ENCODE data around the gene GPR42. TPM values are rescaled to one million over a fixed set of nuclear protein-coding genes. Genes with fewer than 3 reads are reported as not detected.
A peak's percentile ranks its signal among the peaks of the same experiment; 100 is the strongest.

Gene GPR42
- total RNA-seq, 4 donors from 2014 or later: 0.70 TPM; not detected in 3

DNA sequence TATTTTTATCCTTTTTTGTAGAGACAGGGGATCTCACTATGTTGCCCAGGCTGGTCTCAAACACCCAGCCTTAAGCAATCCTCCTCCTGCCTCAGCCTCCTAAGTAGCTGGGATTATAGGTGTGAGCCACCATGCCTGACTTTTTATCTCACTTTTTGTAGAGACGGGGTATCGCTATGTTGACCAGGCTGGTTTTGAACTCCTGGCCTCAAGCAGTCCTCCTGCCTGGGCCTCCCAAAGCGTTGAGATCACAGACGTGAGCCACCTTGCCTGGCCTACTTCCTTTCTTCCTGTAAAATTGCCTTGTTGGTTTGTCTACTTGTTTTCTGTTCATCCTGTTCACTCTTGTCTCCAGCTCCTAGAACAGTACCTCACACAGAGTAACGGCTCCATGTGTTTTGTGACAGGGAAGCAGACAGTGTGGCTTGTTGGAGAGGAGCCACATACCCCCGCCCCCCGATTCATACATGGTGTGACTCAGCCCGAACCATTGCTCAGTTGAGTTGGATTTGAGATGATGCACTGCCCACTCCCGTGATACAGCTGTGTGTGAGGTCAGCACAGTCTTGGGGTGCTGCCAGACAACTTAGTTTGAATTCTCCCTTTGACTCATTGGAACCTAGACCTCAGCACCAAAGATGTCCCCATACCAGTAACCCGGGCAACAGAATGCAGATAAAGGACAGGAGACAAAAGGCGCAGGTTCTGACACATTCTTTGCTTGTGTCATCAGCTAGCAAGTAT, 34.2 kb downstream of the GPR42 start:
- Histone ChIP-seq H3K9me3 (no peaks in the 10 kb centered on the region), H3K4me1 (no peaks in the 10 kb centered on the region), H3K27me3 (no peaks in the 10 kb centered on the region), H3K4me3 (no peak overlapping the region), H3K36me3 (no peaks in the 10 kb centered on the region), H3K27ac (no peak overlapping the region)
- DNase-seq: peak in 1 of 3 donors; percentile 63
- no peak for TF ChIP-seq POLR2A (IDR thresholded peaks at IDR 0.05)
- TF ChIP-seq, protein P1, sequence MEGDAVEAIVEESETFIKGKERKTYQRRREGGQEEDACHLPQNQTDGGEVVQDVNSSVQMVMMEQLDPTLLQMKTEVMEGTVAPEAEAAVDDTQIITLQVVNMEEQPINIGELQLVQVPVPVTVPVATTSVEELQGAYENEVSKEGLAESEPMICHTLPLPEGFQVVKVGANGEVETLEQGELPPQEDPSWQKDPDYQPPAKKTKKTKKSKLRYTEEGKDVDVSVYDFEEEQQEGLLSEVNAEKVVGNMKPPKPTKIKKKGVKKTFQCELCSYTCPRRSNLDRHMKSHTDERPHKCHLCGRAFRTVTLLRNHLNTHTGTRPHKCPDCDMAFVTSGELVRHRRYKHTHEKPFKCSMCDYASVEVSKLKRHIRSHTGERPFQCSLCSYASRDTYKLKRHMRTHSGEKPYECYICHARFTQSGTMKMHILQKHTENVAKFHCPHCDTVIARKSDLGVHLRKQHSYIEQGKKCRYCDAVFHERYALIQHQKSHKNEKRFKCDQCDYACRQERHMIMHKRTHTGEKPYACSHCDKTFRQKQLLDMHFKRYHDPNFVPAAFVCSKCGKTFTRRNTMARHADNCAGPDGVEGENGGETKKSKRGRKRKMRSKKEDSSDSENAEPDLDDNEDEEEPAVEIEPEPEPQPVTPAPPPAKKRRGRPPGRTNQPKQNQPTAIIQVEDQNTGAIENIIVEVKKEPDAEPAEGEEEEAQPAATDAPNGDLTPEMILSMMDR (IDR thresholded peaks at IDR 0.05): no peak

DNA sequence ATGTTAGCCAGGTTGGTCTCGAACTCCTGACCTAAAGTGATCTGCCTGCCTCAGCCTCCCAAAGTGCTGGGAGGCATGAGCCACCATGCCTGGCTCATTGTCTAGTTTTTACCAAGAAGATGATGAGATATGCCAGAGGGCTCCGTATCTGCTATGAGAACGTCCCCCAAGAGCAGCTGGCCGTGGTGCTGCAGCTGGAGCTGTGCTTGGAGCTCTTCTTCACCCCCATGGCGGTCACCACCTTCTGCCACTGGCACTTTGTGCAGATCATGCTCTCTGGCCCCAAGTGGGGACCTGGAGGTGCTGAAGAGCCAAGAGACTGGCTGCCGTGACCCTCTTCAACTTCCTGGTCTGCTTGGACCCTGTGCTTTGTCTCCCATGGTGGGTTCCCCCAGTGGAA, 36.8 kb downstream of the GPR42 start:
- TF ChIP-seq POLR2A (IDR thresholded peaks at IDR 0.05): no peak
- TF ChIP-seq, protein P1 (IDR thresholded peaks at IDR 0.05): no peak
- no peaks in the 10 kb centered on the region for H3K4me1 ChIP-seq
- H3K27ac ChIP-seq: no peak overlapping the region
- H3K4me3 ChIP-seq: no peak overlapping the region
- peak in 1 of 3 donors; percentile 13 for DNase-seq
- H3K36me3 ChIP-seq: no peaks in the 10 kb centered on the region
- H3K9me3 ChIP-seq: no peaks in the 10 kb centered on the region
- H3K27me3 ChIP-seq: no peaks in the 10 kb centered on the region

DNA sequence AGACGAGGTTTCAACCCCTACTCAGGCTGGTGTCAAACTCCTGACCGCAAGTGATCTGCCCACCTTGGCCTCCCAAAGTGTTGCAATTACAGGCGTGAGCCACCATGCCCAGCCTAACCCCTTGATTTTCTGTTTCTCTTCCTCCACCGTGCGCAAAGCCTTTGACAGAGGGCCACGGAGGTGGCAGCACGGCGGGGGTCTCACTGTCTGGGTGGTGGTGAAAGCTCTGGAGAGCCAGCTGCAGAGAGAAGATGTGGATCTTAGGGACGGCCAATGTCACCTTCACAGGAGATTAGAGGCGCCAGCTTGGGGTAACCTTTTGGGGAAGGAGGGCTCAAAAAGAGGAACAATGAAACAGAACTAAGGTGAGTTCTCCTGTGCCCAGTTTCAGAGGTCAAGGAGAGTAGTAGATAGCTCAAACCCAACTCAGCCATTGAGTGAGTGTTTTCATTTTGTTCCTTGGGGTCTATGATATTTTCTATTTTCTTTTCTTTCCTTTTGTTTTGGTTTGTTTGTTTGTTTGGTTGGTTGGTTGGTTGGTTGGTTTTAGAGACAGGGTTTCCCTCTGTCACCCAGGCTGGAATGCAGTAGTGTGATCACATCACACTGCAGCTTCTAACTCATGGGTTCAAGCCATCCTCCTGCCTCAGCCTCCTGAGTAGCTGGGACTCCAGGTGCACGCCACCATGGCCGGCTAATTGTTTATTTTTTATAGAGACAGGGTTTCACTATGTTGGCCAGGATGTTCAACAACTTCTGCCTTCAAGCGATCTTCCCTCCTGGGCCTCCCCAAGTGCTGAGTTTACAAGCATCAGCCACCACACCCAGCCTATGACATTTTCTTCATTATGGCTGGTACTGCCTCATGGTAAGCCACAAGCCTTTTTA, 37.7 kb downstream of the GPR42 start:
- no peaks in the 10 kb centered on the region for H3K27me3 ChIP-seq
- no peak overlapping the region for H3K27ac ChIP-seq
- H3K9me3 ChIP-seq: no peaks in the 10 kb centered on the region
- no peak overlapping the region for H3K4me3 ChIP-seq
- peak in 1 of 3 donors; percentile 41 for DNase-seq
- TF ChIP-seq, protein P1 (IDR thresholded peaks at IDR 0.05): no peak
- TF ChIP-seq POLR2A (IDR thresholded peaks at IDR 0.05): no peak
- H3K4me1 ChIP-seq: no peaks in the 10 kb centered on the region
- H3K36me3 ChIP-seq: no peaks in the 10 kb centered on the region

DNA sequence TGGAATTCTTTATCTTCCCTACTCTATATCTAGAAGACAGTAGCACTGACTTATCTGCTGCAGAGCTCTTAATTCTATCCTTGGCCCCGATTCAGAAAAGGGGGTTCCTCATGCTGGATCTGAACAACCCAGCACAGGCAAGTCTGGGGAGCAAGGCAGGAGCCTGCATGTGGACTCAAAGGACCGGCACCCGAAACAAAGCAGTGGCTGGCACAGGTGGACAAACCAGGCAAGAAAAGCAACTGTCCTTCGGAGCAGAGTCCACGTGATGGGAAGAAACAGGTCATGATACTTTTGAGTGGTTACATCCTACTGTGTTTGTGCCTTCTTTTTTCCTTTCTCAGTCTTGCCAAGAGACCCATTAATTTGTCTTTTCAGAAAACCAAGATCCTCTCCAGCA, 38.3 kb downstream of the GPR42 start:
- no peak for TF ChIP-seq POLR2A (IDR thresholded peaks at IDR 0.05)
- TF ChIP-seq, protein P1 (IDR thresholded peaks at IDR 0.05): no peak
- Histone ChIP-seq H3K27me3 (no peaks in the 10 kb centered on the region), H3K27ac (no peak overlapping the region), H3K36me3 (no peaks in the 10 kb centered on the region), H3K9me3 (no peaks in the 10 kb centered on the region), H3K4me3 (no peak overlapping the region), H3K4me1 (no peaks in the 10 kb centered on the region)
- DNase-seq: peak in 1 of 3 donors; percentile 33

DNA sequence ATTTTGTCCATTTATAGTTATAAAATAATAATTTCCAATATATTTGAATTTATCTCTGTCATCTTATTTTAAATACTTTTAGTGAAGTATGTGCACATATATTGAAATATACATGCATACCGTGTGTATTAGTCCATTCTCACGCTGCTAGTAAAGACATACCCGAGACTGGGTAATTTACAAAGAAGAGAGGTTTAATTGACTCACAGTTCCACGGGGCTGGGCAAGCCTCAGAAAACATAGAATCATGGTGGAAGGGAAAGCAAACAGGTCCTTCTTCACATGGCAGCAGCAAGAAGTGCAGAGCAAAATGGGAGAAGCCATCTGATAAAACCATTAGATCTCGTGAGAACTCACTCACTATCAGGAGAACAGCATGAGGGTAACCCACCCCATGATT, 39.6 kb downstream of the GPR42 start:
- no peaks in the 10 kb centered on the region for H3K36me3 ChIP-seq
- no peaks in the 10 kb centered on the region for H3K4me1 ChIP-seq
- no peak overlapping the region for H3K4me3 ChIP-seq
- no peaks in the 10 kb centered on the region for H3K27me3 ChIP-seq
- no peak for TF ChIP-seq POLR2A (IDR thresholded peaks at IDR 0.05)
- TF ChIP-seq, protein P1 (IDR thresholded peaks at IDR 0.05): no peak
- H3K9me3 ChIP-seq: no peaks in the 10 kb centered on the region
- no peak overlapping the region for H3K27ac ChIP-seq
- DNase-seq: no peak

Data from Peyer's patch (tissue), 4 donors.